Smooth muscle cell (in vitro differentiated cells): ENCODE measurements around the gene ADGRA3. TPM values are rescaled to one million over a fixed set of nuclear protein-coding genes. Genes with fewer than 3 reads are reported as not detected.

Experiments
- DNase-seq: peaks from one replicate; lab custom pipeline; 2025; ENCODE audit not compliant: unreplicated experiment; lab: John Stamatoyannopoulos, UW
- H2AFZ ChIP-seq: fragments of 200-600 bp; sonication (generic); 2 replicates; pipeline ENCODE4 v1.6.0; 2016; ENCODE audit warnings: antibody characterized with exemption, low read depth, mild to moderate bottlenecking
- H3F3A ChIP-seq: fragments of 200-600 bp; sonication (generic); 2 replicates; pipeline ENCODE4 v1.6.0; 2017; ENCODE audit warnings: antibody characterized with exemption, low read depth
- H3K27ac ChIP-seq: fragments of 200-600 bp; sonication (generic); 2 replicates; pipeline ENCODE4 v1.5.1; 2016; ENCODE audit warnings: low read depth, mild to moderate bottlenecking
- H3K27me3 ChIP-seq: fragments of 200-600 bp; sonication (generic); 2 replicates; pipeline ENCODE4 v1.6.1; 2016; ENCODE audit warnings: low read depth, mild to moderate bottlenecking
- H3K36me3 ChIP-seq: fragments of 200-600 bp; sonication (generic); 2 replicates; pipeline ENCODE4 v1.5.1; 2016; ENCODE audit warnings: low read depth
- H3K4me1 ChIP-seq: fragments of 200-600 bp; sonication (generic); 2 replicates; pipeline ENCODE4 v1.5.1; 2016; ENCODE audit warnings: low read depth
- H3K4me2 ChIP-seq: fragments of 200-600 bp; sonication (generic); 2 replicates; pipeline ENCODE4 v1.6.0; 2016; ENCODE audit warnings: mild to moderate bottlenecking
- H3K4me3 ChIP-seq: fragments of 200-600 bp; sonication (generic); 2 replicates; pipeline ENCODE4 v1.5.1; 2016; ENCODE audit warnings: mild to moderate bottlenecking
- H3K79me2 ChIP-seq: fragments of 200-600 bp; sonication (generic); 2 replicates; pipeline ENCODE4 v1.6.0; 2016; ENCODE audit warnings: low read depth, mild to moderate bottlenecking
- H3K9ac ChIP-seq: fragments of 200-600 bp; sonication (generic); 2 replicates; pipeline ENCODE4 v1.6.0; 2016; ENCODE audit warnings: low read depth
- H3K9me3 ChIP-seq: fragments of 200-600 bp; sonication (generic); replicated peaks from 2 replicates; pipeline ENCODE4 v1.5.1; 2016; ENCODE audit warnings: low read depth
- H4K20me1 ChIP-seq: fragments of 200-600 bp; sonication (generic); 2 replicates; pipeline ENCODE4 v1.6.0; 2016; ENCODE audit warnings: low read depth
- CTCF ChIP-seq: fragments of 200-600 bp; sonication (generic); IDR thresholded peaks from 2 replicates; pipeline ENCODE4 v1.5.1; 2017; ENCODE audit warnings: borderline replicate concordance, mild to moderate bottlenecking, antibody characterized with exemption; ENCODE audit not compliant: insufficient read depth, poor library complexity, severe bottlenecking
- WGBS: methylation state at CpG from one replicate; pipeline ENCODE4 v1.1.7; 2016; ENCODE audit warnings: low lambda C conversion rate; 5-methylcytosine and 5-hydroxymethylcytosine counted together
- polyA plus RNA-seq: library from polyadenylated mRNA; unstranded; fragments of >200 nt; fragmentation: Nextera tagmentation; extraction: Ambion mirVana; gene quantifications from 2 replicates; pipeline ENCODE4 v1.2.1, GENCODE V29; 2016
- total RNA-seq: library from RNA; depleted of rRNA; stranded (reverse); fragments of >200 nt; gene quantifications from 2 replicates; pipeline ENCODE4 v1.2.3, GENCODE V29; 2014

The ADGRA3 gene
- total and polyA plus RNA-seq, 2 experiments from 2014 or later: 24.4 to 54.8 TPM

DNA sequence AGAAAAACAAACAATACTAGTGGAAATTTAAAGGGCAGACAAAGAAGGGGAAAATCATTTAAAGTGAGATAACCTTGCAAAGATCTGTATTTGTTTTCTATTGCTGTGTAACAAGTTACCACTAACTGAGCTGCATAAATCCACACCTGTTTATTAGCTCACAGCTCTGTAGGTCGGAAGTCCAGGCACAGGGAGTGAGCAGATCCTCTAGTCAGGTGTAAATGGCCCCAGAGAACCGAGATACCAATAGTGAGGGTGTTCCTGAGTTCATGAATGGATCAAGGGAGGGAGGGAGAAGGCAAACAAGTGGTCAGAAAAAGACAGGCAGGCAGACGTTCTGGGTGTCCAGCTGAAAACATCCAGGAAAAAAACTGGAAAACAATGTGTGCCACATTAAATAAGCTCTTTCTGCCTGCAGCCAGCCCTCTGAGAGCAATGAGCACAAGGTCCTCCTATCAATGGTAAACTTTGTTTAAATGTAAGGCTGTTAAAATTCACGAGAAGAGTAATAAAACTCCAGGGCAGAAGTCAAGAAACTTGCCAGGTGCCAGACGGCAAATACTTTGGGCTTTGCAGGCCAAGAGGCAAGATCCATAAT is 25.0 kb downstream of the ADGRA3 start:
- no peaks in the 10 kb centered on the region for H3K9me3 ChIP-seq
- DNase-seq: no peak
- H3K27me3 ChIP-seq: no peaks in the 10 kb centered on the region
- TF ChIP-seq CTCF: no peak
- no peaks in the 10 kb centered on the region for H3F3A ChIP-seq
- H2AFZ ChIP-seq: no peak overlapping the region
- WGBS: 68% methylated on average over 5 of the region's 5 CpGs
- H3K79me2 ChIP-seq: peaks cover 30% of the 10 kb centered on the region
- H3K9ac ChIP-seq: no peak overlapping the region
- H3K36me3 ChIP-seq: no peaks in the 10 kb centered on the region
- no peak overlapping the region for H3K4me2 ChIP-seq
- H3K4me1 ChIP-seq: no peaks in the 10 kb centered on the region
- no peak overlapping the region for H3K4me3 ChIP-seq
- H4K20me1 ChIP-seq: peaks cover 36% of the 10 kb centered on the region
- no peak overlapping the region for H3K27ac ChIP-seq

GRCh38 chr4:22488106-22488505 is 27.8 kb downstream of the ADGRA3 start:
- no peak for DNase-seq
- Histone ChIP-seq H3K9me3 (no peaks in the 10 kb centered on the region), H3K79me2 (peaks cover 22% of the 10 kb centered on the region), H3K9ac (no peak overlapping the region), H4K20me1 (peaks cover 49% of the 10 kb centered on the region), H3F3A (peaks cover 5% of the 10 kb centered on the region), H3K36me3 (no peaks in the 10 kb centered on the region), H3K27ac (no peak overlapping the region), H3K27me3 (no peaks in the 10 kb centered on the region), H3K4me3 (no peak overlapping the region), H3K4me1 (peaks cover 5% of the 10 kb centered on the region), H2AFZ (no peak overlapping the region), H3K4me2 (no peak overlapping the region)
- no peak for TF ChIP-seq CTCF
- 46% methylated on average over 1 of the region's 1 CpG for WGBS

- Histone ChIP-seq H3K27me3 (no peaks in the 10 kb centered on the region), H3K79me2 (peaks cover 22% of the 10 kb centered on the region), H2AFZ (no peak overlapping the region), H3K9ac (no peak overlapping the region), H3K4me3 (no peak overlapping the region), H3F3A (peaks cover 7% of the 10 kb centered on the region), H3K27ac (no peak overlapping the region), H3K36me3 (no peaks in the 10 kb centered on the region), H3K4me2 (no peak overlapping the region), H3K4me1 (peaks cover 7% of the 10 kb centered on the region), H4K20me1 (peaks cover 57% of the 10 kb centered on the region), H3K9me3 (no peaks in the 10 kb centered on the region)
- no peak for DNase-seq
- 95% methylated on average over 5 of the region's 5 CpGs for WGBS
- no peak for TF ChIP-seq CTCF
These were observed 28.5 kb downstream of the ADGRA3 start for GRCh38 chr4:22487328-22487727.

- Histone ChIP-seq H2AFZ (no peak overlapping the region), H3K27ac (no peak overlapping the region), H3K27me3 (no peaks in the 10 kb centered on the region), H3K9me3 (no peaks in the 10 kb centered on the region), H3K9ac (no peak overlapping the region), H3K4me3 (no peak overlapping the region), H3K79me2 (peaks cover 22% of the 10 kb centered on the region), H3K4me1 (peaks cover 7% of the 10 kb centered on the region), H3F3A (peaks cover 7% of the 10 kb centered on the region), H4K20me1 (peaks cover 55% of the 10 kb centered on the region), H3K4me2 (no peak overlapping the region), H3K36me3 (no peaks in the 10 kb centered on the region)
- 78% methylated on average over 4 of the region's 4 CpGs for WGBS
- no peak for TF ChIP-seq CTCF
- DNase-seq: no peak
These were observed 29.6 kb downstream of the ADGRA3 start for GRCh38 chr4:22486276-22486675.
